SK-N-DZ (cell line): ENCODE measurements around the gene KRTAP9-3.
A peak's percentile ranks its signal among the peaks of the same experiment; 100 is the strongest.
"Not testable (repeated sequence)": the region's sequence is repeated elsewhere in the genome, so short reads cannot be mapped to it uniquely, and the experiment has no call there.

Experiments
- DNase-seq: peaks from one replicate; pipeline ENCODE4 v3.0.0-alpha.2; 2015; ENCODE audit warnings: low spot score
- small RNA-seq, 2 experiments: library from RNA; depleted of rRNA; stranded (forward); fragments of <200 nt; gene quantifications; one replicate each; pipeline ENCODE3, GENCODE V24; 2014

KRTAP9-3 gene

GRCh38 chr17:41249637-41250240, 17.5 kb downstream of the KRTAP9-3 start, which contains the start of gene KRTAP9-4:
TSS of gene KRTAP9-4 (plus strand) at chr17:41249687. CDS start at chr17:41249721, 34 bp downstream.
- DNase-seq = peak; percentile 0

DNA sequence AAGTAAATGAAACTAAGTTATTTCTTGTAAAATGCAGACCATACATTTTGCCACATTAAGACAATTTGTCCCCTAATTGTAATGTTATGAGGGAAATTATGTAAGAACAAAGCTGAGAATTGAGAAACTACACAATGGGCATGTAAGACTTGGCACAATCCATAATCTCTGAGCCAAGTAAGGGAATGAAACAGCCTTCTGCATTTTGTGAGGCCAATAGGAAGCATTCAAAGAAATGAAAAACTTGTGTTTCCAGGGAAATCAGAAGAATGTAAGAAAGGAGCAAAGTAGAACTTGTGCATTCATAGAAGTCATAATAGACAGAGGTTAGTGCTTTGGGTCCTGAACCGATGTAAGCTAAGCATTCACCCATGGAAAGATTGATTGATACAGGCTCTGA, 19.0 kb downstream of the KRTAP9-3 start:
- no peak for DNase-seq

DNA sequence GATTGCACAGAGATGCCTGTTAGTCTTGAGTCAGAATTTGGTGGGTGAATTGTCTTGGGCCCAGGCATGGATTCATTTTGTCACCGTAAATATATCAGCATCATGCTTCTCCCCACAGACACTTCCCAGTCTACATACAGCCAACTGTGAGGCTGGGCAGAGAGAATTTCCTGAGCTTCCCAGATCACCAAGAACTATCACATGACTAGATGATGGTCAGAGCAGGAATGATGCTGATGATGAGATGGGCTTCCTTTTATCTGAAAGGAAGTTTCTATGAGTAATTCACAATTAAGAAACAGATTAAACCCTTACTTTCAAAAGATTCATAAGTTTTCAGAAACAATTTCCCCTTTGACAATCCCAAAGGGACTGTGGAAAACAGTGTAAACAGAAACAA, 22.6 kb downstream of the KRTAP9-3 start:
- peak; percentile 0 for DNase-seq

GRCh38 chr17:41255381-41256290, 23.4 kb downstream of the KRTAP9-3 start, which contains the start of gene KRTAP9-9:
TSS of gene KRTAP9-9 (plus strand) at chr17:41255384.
- DNase-seq = peak; percentile 0

GRCh38 chr17:41256291-41256685, 24.0 kb downstream of the KRTAP9-3 start:
- peak; percentile 0 for DNase-seq

GRCh38 chr17:41258406-41258805, 26.2 kb downstream of the KRTAP9-3 start:
- DNase-seq = no peak

- no peak for DNase-seq
Measured at GRCh38 chr17:41263212-41263611, 31.0 kb downstream of the KRTAP9-3 start.

GRCh38 chr17:41264599-41264998, 32.4 kb downstream of the KRTAP9-3 start:
- peak; percentile 0 for DNase-seq

DNA sequence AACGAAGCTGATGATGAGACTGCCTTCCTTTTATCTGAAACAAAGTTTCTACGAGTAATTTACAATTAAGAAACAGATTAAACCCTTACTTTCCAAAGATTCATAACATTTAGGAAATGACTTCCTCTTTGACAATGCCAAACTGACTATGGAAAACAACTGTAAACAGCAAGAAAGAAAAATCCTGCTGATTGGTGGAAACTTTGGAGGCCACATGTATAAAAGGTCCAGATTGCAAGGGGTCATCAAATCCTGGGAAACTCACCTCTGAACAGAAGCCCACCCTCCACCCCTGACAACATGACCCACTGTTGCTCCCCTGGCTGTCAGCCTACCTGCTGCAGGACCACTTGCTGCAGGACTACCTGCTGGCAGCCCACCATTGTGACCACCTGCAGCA, 32.8 kb downstream of the KRTAP9-3 start, which contains the start of gene KRTAP9-6:
Gene KRTAP9-6, plus strand, starts transcription at position 301 of the 400 bp plus-strand sequence. Its CDS starts 0 bp downstream, at position 301.
- no peak for DNase-seq

DNA sequence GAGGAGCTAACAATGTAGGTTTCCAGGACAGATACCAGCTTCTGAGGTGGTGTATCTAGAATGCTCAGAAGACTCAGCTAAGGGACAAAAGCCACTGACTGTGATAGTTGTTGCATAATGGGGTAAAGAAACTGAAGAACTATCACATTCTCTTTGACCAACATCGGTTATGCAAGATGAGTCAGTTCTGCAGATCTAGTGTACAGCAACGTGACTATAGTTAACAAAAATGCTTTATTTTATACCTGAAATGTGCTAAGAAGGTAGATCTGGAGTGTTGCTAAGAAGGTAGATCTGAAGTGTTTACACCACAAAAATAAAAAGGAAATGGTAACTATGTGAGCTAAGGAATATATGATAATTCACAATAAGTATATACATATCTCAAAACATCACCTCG, 35.5 kb downstream of the KRTAP9-3 start:
- DNase-seq = no peak

- DNase-seq = not testable (repeated sequence)
Measured at GRCh38 chr17:41271323-41271722, 39.1 kb downstream of the KRTAP9-3 start.

- no peak for DNase-seq
Measured at GRCh38 chr17:41271858-41272257, 39.6 kb downstream of the KRTAP9-3 start.

DNA sequence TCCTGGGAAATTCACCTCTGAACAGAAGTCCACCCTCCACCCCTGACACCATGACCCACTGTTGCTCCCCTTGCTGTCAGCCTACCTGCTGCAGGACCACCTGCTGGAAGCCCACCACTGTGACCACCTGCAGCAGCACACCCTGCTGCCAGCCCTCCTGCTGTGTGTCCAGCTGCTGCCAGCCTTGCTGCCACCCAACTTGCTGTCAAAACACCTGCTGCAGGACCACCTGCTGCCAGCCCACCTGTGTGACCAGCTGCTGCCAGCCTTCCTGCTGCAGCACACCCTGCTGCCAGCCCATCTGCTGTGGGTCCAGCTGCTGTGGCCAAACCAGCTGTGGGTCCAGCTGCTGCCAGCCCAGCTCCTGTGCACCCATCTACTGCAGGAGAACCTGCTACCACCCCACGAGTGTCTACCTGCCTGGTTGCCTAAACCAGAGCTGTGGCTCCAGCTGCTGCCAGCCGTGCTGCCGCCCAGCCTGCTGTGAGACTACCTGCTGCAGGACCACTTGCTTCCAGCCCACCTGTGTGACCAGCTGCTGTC, 43.5 kb downstream of the KRTAP9-3 start, which contains the start of gene KRTAP9-7:
Gene KRTAP9-7, plus strand, starts transcription at position 51 of the 543 bp plus-strand sequence. Its CDS starts 0 bp downstream, at position 51.
- not testable (repeated sequence) for DNase-seq

- DNase-seq = peak; percentile 0
Measured at GRCh38 chr17:41278176-41278955, 46.1 kb downstream of the KRTAP9-3 start.

Small RNAs within 50 kb of the gene (small RNA-seq; reads per million reads assigned to genes)
- 0 reads per million in 2 experiments for gene KRTAP4-17P
- gene KRTAP9-10P = 0 reads per million in 2 experiments
